Measurements from ENCODE around the gene RBM42. TPM values are rescaled to one million over a fixed set of nuclear protein-coding genes. Genes with fewer than 3 reads are reported as not detected.

The RBM42 gene
- total RNA-seq, 1 donor from 2014 or later, result 91.3 TPM

DNA sequence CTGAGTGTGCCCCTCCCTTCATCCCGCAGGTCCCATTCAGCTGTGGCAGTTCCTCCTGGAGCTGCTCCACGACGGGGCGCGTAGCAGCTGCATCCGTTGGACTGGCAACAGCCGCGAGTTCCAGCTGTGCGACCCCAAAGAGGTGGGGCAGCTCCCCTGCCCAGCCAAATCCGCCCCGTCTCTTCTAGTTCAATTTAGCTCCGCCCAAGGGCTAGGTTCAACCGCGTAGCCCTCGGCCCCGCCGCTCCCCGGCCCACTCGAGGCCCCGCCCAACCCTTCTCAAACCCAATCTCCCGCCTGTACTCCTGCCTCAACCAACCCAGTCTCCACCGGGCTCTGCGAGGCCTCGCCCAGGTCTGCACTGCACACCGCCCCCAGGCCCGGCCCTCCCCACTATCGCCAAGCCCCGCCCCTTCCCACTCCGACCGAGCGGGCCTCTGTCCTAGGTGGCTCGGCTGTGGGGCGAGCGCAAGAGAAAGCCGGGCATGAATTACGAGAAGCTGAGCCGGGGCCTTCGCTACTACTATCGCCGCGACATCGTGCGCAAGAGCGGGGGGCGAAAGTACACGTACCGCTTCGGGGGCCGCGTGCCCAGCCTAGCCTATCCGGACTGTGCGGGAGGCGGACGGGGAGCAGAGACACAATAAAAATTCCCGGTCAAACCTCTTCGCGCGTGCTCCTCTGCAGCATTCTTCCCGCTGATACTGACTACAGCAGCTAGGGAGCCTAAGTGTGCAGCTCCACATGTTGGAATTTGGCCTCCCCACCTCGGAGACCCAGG lies 15.6 kb downstream of the RBM42 start:
- Mint-ChIP-seq H3K27ac (ENCODE audit: unreplicated experiment) (peak overlapping the region; percentile 92), H3K9me3 (ENCODE audit: low read depth) (no peaks in the 10 kb centered on the region), H3K36me3 (ENCODE audit: low read depth) (no peaks in the 10 kb centered on the region), H3K27me3 (ENCODE audit: low read depth) (no peaks in the 10 kb centered on the region), H3K4me1 (ENCODE audit: low read depth) (peaks cover 24% of the 10 kb centered on the region), H3K4me3 (ENCODE audit: unreplicated experiment) (peak overlapping the region; percentile 76)
- no peak for TF ChIP-seq CTCF (IDR thresholded peaks at IDR 0.05)
- no peak for DNase-seq (ENCODE audit: low spot score)

- Mint-ChIP-seq H3K27me3 (ENCODE audit: low read depth) (no peaks in the 10 kb centered on the region), H3K4me1 (ENCODE audit: low read depth) (peaks cover 24% of the 10 kb centered on the region), H3K4me3 (ENCODE audit: unreplicated experiment) (peak overlapping the region; percentile 76), H3K36me3 (ENCODE audit: low read depth) (no peaks in the 10 kb centered on the region), H3K27ac (ENCODE audit: unreplicated experiment) (peak overlapping the region; percentile 92), H3K9me3 (ENCODE audit: low read depth) (no peaks in the 10 kb centered on the region)
- no peak for DNase-seq (ENCODE audit: low spot score)
- no peak for TF ChIP-seq CTCF (IDR thresholded peaks at IDR 0.05)
Measured at GRCh38 chr19:35644987-35645679, 16.3 kb downstream of the RBM42 start.

DNA sequence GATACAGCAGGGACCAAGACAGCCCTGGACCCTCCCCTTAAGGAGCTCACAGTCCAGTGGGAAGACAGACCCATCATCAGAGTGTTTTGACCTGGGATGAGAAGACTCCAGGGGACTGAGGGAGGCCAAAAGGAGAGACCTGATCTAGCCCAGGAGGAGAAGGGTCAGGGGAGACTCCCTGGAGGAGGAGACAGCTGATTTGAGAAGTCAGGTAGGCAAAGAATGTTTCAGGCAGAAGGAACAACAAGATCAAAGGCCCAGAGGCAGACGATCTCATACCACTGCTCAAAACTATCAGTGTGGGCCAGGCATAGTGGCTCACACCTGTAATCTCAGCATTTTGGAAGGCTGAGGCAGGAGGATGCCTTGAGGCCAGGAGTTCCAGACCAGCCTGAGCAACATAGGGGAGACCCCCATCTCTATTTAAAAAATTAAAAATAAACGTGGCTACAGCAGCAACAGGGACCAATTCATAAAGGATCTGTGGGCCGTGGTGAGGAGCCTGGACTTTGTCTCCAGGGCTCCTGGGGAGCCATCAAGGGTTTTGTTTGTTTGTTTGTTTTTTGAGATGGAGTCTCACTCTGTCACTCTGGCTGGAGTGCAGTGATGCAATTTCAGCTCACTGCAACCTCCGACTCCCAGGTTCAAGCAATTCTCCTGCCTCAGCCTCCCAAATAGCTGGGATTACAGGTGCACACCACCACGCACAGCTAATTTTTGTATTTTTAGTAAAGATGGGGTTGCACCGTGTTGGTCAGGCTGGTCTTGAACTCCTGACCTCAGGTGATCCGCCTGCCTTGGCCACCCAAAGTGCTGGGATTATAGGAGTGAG lies 17.1 kb downstream of the RBM42 start:
- TF ChIP-seq CTCF (IDR thresholded peaks at IDR 0.05), result no peak
- no peaks in the 10 kb centered on the region for H3K27me3 Mint-ChIP-seq (ENCODE audit: low read depth)
- no peak overlapping the region for H3K27ac Mint-ChIP-seq (ENCODE audit: unreplicated experiment)
- H3K9me3 Mint-ChIP-seq (ENCODE audit: low read depth), result no peaks in the 10 kb centered on the region
- H3K4me1 Mint-ChIP-seq (ENCODE audit: low read depth), result peaks cover 25% of the 10 kb centered on the region
- H3K4me3 Mint-ChIP-seq (ENCODE audit: unreplicated experiment), result no peak overlapping the region
- H3K36me3 Mint-ChIP-seq (ENCODE audit: low read depth), result no peaks in the 10 kb centered on the region
- no peak for DNase-seq (ENCODE audit: low spot score)

DNA sequence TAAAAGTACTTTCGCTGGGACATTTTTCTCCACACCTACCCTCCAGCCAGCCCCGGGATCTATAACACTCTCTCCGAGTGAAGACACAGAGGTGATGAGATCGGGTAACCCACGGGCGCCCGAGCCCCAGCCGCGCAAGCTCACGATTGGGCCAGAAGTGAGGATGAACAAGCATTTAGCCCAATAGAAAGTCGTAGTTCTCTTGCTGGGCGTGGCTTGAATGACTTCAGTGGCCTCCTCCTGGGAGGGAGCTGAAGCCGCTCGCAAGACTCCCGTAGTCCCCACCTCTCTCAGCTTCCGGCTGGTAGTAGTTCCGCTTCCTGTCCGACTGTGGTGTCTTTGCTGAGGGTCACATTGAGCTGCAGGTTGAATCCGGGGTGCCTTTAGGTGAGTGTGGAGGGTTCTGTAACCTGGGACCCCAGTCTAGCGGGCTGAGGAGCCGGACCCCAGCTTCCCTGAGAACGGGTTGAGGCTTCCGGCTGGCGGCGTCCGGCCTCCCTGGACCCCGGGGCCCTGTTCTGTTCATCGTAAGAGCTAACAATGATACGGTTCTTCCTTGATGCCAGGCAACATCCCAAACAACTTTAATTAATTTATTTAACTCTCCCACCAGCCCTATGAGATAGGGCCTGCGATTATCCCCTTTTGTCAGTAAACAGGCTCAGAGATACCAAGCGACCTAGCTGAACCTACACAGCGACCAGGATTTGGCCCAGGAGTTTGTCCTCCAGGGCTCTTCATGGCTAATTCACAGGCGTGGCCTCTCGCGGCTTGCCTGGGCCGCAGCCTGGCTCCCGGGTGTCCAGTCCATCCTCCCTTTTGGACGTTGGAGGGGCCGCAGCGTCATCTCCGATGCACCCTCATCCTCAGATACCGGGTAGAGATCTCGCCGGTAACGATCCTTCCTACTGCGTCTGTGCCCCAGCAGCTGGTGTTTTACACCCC lies 19.5 kb downstream of the RBM42 start, which contains the start of gene COX6B1:
Gene COX6B1 (plus strand): TSS at position 307 of the 945 bp plus-strand sequence. CDS start 2,921 bp downstream, outside the sequence.
- no peaks in the 10 kb centered on the region for H3K9me3 Mint-ChIP-seq (ENCODE audit: low read depth)
- TF ChIP-seq CTCF (IDR thresholded peaks at IDR 0.05), result no peak
- no peak for DNase-seq (ENCODE audit: low spot score)
- H3K4me3 Mint-ChIP-seq (ENCODE audit: unreplicated experiment), result peak within 1 kb of the TSS; percentile 83
- peak within 1 kb of the TSS; percentile 97 for H3K27ac Mint-ChIP-seq (ENCODE audit: unreplicated experiment)
- no peaks in the 10 kb centered on the region for H3K27me3 Mint-ChIP-seq (ENCODE audit: low read depth)
- peaks cover 8% of the 10 kb centered on the region for H3K36me3 Mint-ChIP-seq (ENCODE audit: low read depth)
- peaks cover 27% of the 10 kb centered on the region for H3K4me1 Mint-ChIP-seq (ENCODE audit: low read depth)
